K562 (cell line): ENCODE data around the gene ATG7. TPM values are rescaled to one million over a fixed set of nuclear protein-coding genes. Genes with fewer than 3 reads are reported as not detected.

Experiments used
- ATF1 ChIP-seq, 2 experiments: fragments of 450-650 bp in 1 of 2; IDR thresholded peaks; 2 replicates each; pipeline ENCODE4 v1.6.1; 2016; ENCODE audit warnings: missing compliant biosample characterization in 1 of 2, missing genetic modification characterization in 1 of 2
- FOSL1 ChIP-seq: fragments of 200-800 bp; sonication (Bioruptor generic); conservative IDR thresholded peaks from 2 replicates; pipeline ENCODE4 v1.6.1; 2016; ENCODE audit warnings: missing genetic modification characterization, missing compliant biosample characterization
- FUS ChIP-seq: fragments of 200-400 bp; formaldehyde crosslinking; optimal IDR thresholded peaks from 2 replicates; pipeline ENCODE3; 2017; ENCODE audit warnings: low read depth, low read length
- NFE2L1 ChIP-seq: fragments of 450-650 bp; IDR thresholded peaks from 2 replicates; pipeline ENCODE4 v1.6.1; 2016; ENCODE audit warnings: missing genetic modification characterization, low read depth, mild to moderate bottlenecking, missing compliant biosample characterization, moderate library complexity, borderline replicate concordance
- NR1H2 ChIP-seq: sonication (generic); formaldehyde crosslinking; IDR thresholded peaks from 2 replicates; pipeline ENCODE4 v1.4.0; 2020; ENCODE audit warnings: mild to moderate bottlenecking, missing genetic modification reagents
- ZBTB43 ChIP-seq: sonication (generic); formaldehyde crosslinking; IDR thresholded peaks from 2 replicates; pipeline ENCODE4 v1.8.0; 2023; ENCODE audit warnings: mild to moderate bottlenecking, missing genetic modification reagents
- polyA plus RNA-seq, 8 experiments: library from polyadenylated mRNA; depleted of rRNA in 4 of 8; stranded (reverse) in 5 of 8; unstranded in 3 of 8; fragments of >200 nt; fragmentation: Nextera tagmentation in 2 of 8; fragmentation: Illumina TruSeq in 1 of 8; extraction: Ambion mirVana in 2 of 8; extraction: Trizol in 1 of 8; gene quantifications; 2 replicates each; pipeline versions ENCODE4 v1.2.1 to v1.2.3, GENCODE V29; 2011 to 2014; ENCODE audit warnings: inconsistent platforms in 1 of 8, missing spikeins in 1 of 8
- total RNA-seq, 7 experiments: library from RNA; depleted of rRNA in 6 of 7; stranded (reverse); fragments of >200 nt in 6 of 7; fragmentation: Illumina TruSeq in 2 of 7; extraction: Trizol in 2 of 7; gene quantifications; 2 replicates each; pipeline versions ENCODE4 v1.2.1 to v1.2.3, GENCODE V29; 2011 to 2021; ENCODE audit warnings: low replicate concordance in 1 of 7
- TF ChIP-seq, protein P1 (sequence below), 2 experiments: IDR thresholded peaks; 2 replicates each; pipeline ENCODE4 v1.6.1; 2012; ENCODE audit warnings: improper control_type of control experiment in 2 of 2, low read depth in 2 of 2, low read length in 2 of 2, borderline replicate concordance in 1 of 2
- TF ChIP-seq, protein P2 (sequence below): sonication (generic); formaldehyde crosslinking; IDR thresholded peaks from 2 replicates; pipeline ENCODE4 v1.5.0; 2020; ENCODE audit warnings: missing genetic modification reagents

ATG7 gene
- total and polyA plus RNA-seq, 9 of the 15 experiments (the other 6 are each of a cell fraction or from before 2014, with no cell fraction given): 18.3 to 45.3 (median 33.6) TPM

- TF ChIP-seq, protein P1, sequence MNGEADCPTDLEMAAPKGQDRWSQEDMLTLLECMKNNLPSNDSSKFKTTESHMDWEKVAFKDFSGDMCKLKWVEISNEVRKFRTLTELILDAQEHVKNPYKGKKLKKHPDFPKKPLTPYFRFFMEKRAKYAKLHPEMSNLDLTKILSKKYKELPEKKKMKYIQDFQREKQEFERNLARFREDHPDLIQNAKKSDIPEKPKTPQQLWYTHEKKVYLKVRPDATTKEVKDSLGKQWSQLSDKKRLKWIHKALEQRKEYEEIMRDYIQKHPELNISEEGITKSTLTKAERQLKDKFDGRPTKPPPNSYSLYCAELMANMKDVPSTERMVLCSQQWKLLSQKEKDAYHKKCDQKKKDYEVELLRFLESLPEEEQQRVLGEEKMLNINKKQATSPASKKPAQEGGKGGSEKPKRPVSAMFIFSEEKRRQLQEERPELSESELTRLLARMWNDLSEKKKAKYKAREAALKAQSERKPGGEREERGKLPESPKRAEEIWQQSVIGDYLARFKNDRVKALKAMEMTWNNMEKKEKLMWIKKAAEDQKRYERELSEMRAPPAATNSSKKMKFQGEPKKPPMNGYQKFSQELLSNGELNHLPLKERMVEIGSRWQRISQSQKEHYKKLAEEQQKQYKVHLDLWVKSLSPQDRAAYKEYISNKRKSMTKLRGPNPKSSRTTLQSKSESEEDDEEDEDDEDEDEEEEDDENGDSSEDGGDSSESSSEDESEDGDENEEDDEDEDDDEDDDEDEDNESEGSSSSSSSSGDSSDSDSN (IDR thresholded peaks at IDR 0.05; ENCODE audit: borderline replicate concordance in 1 of 2, low read depth in 2 of 2, low read length in 2 of 2): no peak
- TF ChIP-seq NFE2L1 (tag) (no peak), ZBTB43 (CRISPR knock-in tag) (no peak), ATF1 (CRISPR knock-in tag; IDR thresholded peaks at IDR 0.05) (no peak), ATF1 (tag; IDR thresholded peaks at IDR 0.05) (no peak), FOSL1 (tag) (no peak), NR1H2 (CRISPR knock-in tag) (no peak), FUS (no peak)
- TF ChIP-seq, protein P2, sequence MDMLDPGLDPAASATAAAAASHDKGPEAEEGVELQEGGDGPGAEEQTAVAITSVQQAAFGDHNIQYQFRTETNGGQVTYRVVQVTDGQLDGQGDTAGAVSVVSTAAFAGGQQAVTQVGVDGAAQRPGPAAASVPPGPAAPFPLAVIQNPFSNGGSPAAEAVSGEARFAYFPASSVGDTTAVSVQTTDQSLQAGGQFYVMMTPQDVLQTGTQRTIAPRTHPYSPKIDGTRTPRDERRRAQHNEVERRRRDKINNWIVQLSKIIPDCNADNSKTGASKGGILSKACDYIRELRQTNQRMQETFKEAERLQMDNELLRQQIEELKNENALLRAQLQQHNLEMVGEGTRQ (CRISPR knock-in tag): no peak
- TF ChIP-seq, all 486 proteins: peak for 0
These were observed 111.9 kb downstream of the ATG7 start (continued) for GRCh38 chr3:11384074-11384473.
